Kidney epithelial cell (primary cell): ENCODE data around the gene FREM2. TPM values are rescaled to one million over a fixed set of nuclear protein-coding genes. Genes with fewer than 3 reads are reported as not detected.

Source experiments
- DNase-seq: peaks from one replicate; pipeline ENCODE4 v3.0.0-alpha.2; 2010; ENCODE audit warnings: low read depth
- H3K27me3 ChIP-seq: 2 replicates; pipeline ENCODE4 v1.6.0; 2011; ENCODE audit warnings: low read length; ENCODE audit not compliant: control insufficient read depth, insufficient read depth
- H3K36me3 ChIP-seq: 2 replicates; pipeline ENCODE4 v1.5.1; 2011; ENCODE audit warnings: low read length; ENCODE audit not compliant: control insufficient read depth, insufficient read depth
- H3K4me3 ChIP-seq: 2 replicates; pipeline ENCODE4 v1.5.1; 2011; ENCODE audit warnings: low read depth, mild to moderate bottlenecking, control low read depth, low read length
- total RNA-seq: library from RNA; depleted of rRNA; stranded (reverse); fragments of >200 nt; gene quantifications from 2 replicates; pipeline ENCODE4 v1.2.3, GENCODE V29; 2015
- TF ChIP-seq, protein P1 (sequence below): IDR thresholded peaks from 2 replicates; pipeline ENCODE4 v1.5.1; 2011; ENCODE audit warnings: mild to moderate bottlenecking, moderate library complexity, low read length, control low read depth, inconsistent platforms; ENCODE audit not compliant: insufficient read depth, poor library complexity, severe bottlenecking

FREM2 gene
- total RNA-seq, 1 donor from 2014 or later, result 1.0 TPM

DNA sequence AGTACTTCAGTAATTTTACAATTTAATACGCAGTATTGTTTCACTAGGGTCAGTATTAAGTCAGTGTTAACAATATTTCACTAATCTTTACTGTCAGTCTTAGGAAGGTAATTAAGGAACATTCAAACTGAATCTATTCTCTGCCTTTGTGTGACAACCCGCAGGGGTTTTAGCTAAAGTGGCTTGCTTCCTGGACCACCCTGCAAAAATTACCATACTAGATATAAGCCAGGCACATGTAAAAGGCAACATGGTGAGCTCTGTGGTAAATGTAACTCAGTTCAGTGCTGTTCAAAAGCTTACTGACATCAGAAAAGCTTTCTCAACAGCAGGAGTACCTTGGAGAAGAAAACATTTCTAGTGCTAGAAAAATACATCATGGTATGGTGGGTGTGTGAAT, 116.7 kb downstream of the FREM2 start:
- Histone ChIP-seq H3K36me3 (no peaks in the 10 kb centered on the region), H3K27me3 (no peaks in the 10 kb centered on the region), H3K4me3 (no peak overlapping the region)
- DNase-seq, result no peak
- TF ChIP-seq, protein P1, sequence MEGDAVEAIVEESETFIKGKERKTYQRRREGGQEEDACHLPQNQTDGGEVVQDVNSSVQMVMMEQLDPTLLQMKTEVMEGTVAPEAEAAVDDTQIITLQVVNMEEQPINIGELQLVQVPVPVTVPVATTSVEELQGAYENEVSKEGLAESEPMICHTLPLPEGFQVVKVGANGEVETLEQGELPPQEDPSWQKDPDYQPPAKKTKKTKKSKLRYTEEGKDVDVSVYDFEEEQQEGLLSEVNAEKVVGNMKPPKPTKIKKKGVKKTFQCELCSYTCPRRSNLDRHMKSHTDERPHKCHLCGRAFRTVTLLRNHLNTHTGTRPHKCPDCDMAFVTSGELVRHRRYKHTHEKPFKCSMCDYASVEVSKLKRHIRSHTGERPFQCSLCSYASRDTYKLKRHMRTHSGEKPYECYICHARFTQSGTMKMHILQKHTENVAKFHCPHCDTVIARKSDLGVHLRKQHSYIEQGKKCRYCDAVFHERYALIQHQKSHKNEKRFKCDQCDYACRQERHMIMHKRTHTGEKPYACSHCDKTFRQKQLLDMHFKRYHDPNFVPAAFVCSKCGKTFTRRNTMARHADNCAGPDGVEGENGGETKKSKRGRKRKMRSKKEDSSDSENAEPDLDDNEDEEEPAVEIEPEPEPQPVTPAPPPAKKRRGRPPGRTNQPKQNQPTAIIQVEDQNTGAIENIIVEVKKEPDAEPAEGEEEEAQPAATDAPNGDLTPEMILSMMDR, result no peak

DNA sequence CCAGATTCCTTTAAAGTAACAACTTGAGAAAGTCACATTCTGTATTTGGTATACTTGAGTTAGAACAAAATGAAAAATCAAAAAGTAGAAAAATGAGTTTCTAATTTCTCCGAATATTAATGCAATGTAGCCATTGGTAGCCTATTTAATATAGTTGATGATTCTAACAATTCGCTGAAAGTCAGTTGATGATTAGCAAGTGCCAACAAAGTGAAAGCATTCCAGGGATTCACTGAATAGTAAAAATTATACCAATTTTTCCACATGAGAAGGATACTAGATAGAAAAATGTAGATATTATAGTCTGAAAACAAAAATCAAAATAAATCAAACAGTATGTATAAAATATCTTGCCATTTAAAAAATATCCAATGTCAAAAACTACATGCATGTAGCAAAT, 117.2 kb downstream of the FREM2 start:
- H3K36me3 ChIP-seq, result no peaks in the 10 kb centered on the region
- no peaks in the 10 kb centered on the region for H3K27me3 ChIP-seq
- no peak for DNase-seq
- TF ChIP-seq, protein P1, result no peak
- no peak overlapping the region for H3K4me3 ChIP-seq

DNA sequence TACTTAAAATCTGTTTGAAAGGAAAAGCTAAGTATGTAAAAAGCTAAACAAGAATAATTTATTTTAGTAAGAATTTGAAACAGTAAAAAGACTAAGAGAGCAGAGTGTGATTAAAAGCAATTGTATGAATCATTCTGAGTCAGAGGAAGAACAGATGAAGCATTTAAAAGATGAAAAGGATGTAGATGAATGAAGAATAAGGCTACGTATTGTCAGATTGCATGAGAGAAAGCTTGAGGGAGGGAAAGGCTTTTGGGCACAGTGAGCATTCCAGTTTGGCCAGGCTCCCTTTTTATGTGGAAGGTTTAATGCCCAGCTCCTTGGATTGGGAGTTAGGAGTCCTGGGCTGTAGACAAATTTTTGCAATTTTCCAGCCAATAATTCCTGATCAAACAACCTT, 117.7 kb downstream of the FREM2 start:
- TF ChIP-seq, protein P1, result no peak
- Histone ChIP-seq H3K36me3 (no peaks in the 10 kb centered on the region), H3K27me3 (no peaks in the 10 kb centered on the region), H3K4me3 (no peak overlapping the region)
- peak; percentile 41 for DNase-seq

DNA sequence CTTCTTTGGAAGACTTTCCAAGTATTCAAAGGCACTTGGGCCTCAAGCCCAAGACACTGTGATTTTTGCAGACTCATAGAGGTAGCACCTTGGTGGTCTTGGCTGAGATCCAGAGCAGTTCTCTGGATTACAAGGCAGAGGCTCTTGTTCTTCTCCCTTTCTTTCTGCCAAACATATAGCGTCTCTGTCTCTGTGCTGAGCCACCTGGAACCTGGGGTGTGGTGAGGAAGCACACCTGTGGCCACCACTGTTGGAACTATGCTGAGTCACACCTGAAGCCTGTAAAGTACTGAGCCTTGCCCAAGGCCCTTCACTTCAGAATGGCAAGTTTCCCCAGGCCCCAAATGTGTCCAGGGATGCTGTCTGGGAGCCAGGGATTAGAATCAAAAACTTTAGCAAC, 127.5 kb downstream of the FREM2 start:
- no peaks in the 10 kb centered on the region for H3K27me3 ChIP-seq
- DNase-seq, result no peak
- no peaks in the 10 kb centered on the region for H3K36me3 ChIP-seq
- H3K4me3 ChIP-seq, result no peak overlapping the region
- TF ChIP-seq, protein P1, result no peak

DNA sequence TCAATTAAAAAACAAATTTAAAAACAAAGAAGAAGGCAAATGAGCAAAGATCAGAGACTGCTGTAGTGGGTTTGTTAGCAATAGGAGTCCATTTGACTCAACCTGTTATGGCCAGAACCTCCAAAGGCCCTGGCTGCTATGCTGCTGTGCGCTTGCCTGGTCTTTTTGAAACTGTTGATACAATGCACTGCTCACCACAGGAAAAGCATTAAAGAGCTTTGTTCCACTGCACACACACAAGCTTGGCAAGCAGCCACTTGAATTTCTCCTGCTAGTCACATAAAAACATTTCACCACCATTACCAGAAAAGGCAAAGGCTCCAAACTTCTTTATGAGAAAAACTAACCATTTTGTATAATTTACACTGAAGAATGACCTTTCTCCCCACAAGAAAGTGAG, 132.2 kb downstream of the FREM2 start:
- DNase-seq, result peak; percentile 44
- Histone ChIP-seq H3K27me3 (no peaks in the 10 kb centered on the region), H3K36me3 (no peaks in the 10 kb centered on the region), H3K4me3 (no peak overlapping the region)
- TF ChIP-seq, protein P1, result no peak

DNA sequence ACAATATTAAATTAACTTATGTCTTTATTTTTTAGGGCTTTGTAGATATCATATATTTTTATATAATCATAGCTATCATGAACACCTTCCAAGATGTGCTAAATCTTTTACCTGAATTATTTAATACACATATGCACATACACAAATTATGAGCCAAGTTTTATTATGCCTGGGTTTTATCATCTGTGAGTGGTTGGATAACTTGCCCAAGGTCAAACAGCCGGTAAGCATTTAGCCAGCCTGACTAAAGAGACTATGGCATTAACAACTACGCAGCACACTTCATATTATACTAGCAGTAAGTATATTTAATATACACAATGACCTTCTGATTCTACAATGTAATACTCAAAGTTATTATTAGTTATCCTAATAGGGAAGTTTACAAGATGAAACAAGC, 132.7 kb downstream of the FREM2 start:
- H3K27me3 ChIP-seq, result no peaks in the 10 kb centered on the region
- TF ChIP-seq, protein P1, result no peak
- no peak for DNase-seq
- no peaks in the 10 kb centered on the region for H3K36me3 ChIP-seq
- H3K4me3 ChIP-seq, result no peak overlapping the region
